ENCODE measurements around the gene KCMF1. TPM values are rescaled to one million over a fixed set of nuclear protein-coding genes. Genes with fewer than 3 reads are reported as not detected.

KCMF1 gene
- total and polyA plus RNA-seq, 2 of the 13 experiments (the other 11 are each of a cell fraction or from before 2014, with no cell fraction given): 62.1 to 116 TPM

DNA sequence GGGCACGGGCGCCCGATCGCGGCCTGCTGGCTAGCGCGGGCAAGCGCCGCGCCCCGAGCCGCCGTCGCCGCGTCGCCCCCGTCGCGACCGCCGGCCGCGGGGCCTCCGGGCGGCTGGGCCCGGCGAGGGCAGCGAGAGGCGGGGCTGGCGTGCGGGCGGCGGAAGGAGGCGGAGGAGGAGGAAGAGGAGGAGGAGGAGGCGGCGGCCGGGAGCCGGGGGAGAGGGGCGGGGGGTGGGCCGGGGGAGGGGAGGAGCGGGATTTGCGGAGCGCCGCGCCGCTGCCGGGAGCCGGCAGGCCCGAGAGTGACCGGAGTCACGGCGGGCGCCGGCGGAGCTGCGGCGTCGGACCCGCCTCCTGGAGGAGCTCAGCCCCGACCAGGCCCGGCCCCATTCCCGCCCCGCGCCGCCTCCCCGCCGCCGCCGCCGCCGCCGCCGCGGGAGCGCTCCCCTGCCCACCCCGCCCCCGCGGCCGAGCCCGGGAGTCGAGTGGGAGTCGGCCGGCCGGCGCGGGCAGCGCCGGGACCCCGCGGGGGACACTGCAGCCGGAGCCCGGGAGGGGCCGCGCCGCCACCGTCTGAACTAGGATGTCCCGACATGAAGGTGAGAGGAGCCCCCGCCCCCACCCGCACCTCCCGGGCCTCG is at the start of gene KCMF1 (continued):
- no peak for TF ChIP-seq ZNF331 (CRISPR knock-in tag; IDR thresholded peaks at IDR 0.05)
- peak; percentile 24; the same call in 1 of the 2 replicates for TF ChIP-seq GABPA (IDR thresholded peaks at IDR 0.05; ENCODE audit: low read depth, low read length)
- TF ChIP-seq GABPA (CRISPR knock-in tag; IDR thresholded peaks at IDR 0.05; ENCODE audit: low read depth): no peak; the same call in 1 of the 2 replicates
- peak; percentile 9 to 68; a peak in 3 of 4 replicates for TF ChIP-seq POLR2A (IDR thresholded peaks at IDR 0.05; ENCODE audit: insufficient read depth in 1 of 2, low read depth in 2 of 2, low read length in 2 of 2)
- peak; percentile 56 for TF ChIP-seq HNRNPLL (IDR thresholded peaks at IDR 0.05; ENCODE audit: low read depth, low read length, poor library complexity, severe bottlenecking)
- no peak for TF ChIP-seq AKAP8 (CRISPR knock-in tag; IDR thresholded peaks at IDR 0.05)
- TF ChIP-seq MEIS2 (CRISPR knock-in tag; IDR thresholded peaks at IDR 0.05): 0 out of 2 replicates have a peak, but pooled peaks have one; percentile 1
- no peak for TF ChIP-seq ZNF768 (CRISPR knock-in tag; IDR thresholded peaks at IDR 0.05)
- TF ChIP-seq THYN1 (CRISPR knock-in tag; IDR thresholded peaks at IDR 0.05; ENCODE audit: borderline replicate concordance, low read depth): no peak
- TF ChIP-seq, protein P1, sequence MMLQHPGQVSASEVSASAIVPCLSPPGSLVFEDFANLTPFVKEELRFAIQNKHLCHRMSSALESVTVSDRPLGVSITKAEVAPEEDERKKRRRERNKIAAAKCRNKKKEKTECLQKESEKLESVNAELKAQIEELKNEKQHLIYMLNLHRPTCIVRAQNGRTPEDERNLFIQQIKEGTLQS (CRISPR knock-in tag; IDR thresholded peaks at IDR 0.05): peak; percentile 22; the same call in 1 of the 2 replicates
- TF ChIP-seq ZNF230 (CRISPR knock-in tag; IDR thresholded peaks at IDR 0.05): no peak

- H3K4me3 ChIP-seq (replicated peaks in 1 of 3; ENCODE audit: insufficient read depth in 1 of 3, low read depth in 2 of 3, low read length in 3 of 3): no peak overlapping the region
- no peak overlapping the region for H3K27ac ChIP-seq (ENCODE audit: extremely low read length, insufficient read depth, low read length)
- no peak overlapping the region for H2AFZ ChIP-seq (ENCODE audit: low read length)
- no TSS peak for BruUV-seq (replicated peaks)
- CTCF ChIA-PET (ENCODE audit: low intra/inter-chr PET ratio, low total read pairs): no interaction called here
- FAIRE-seq: no peak
- no peak for DNase-seq (ENCODE audit: low spot score)
- no peak for TF ChIP-seq ZNF484 (CRISPR knock-in tag; IDR thresholded peaks at IDR 0.05; ENCODE audit: borderline replicate concordance, low read depth)
- peak; percentile 91 for TF ChIP-seq HNRNPK (IDR thresholded peaks at IDR 0.05; ENCODE audit: low read depth, low read length, poor library complexity, severe bottlenecking)
- no peak for TF ChIP-seq NCOA5 (CRISPR knock-in tag; IDR thresholded peaks at IDR 0.05)
- TF ChIP-seq PCBP1 (IDR thresholded peaks at IDR 0.05; ENCODE audit: borderline replicate concordance, low read depth, low read length): 0 out of 2 replicates have a peak, but pooled peaks have one; percentile 76
- no peaks in the 10 kb centered on the region for H3K79me2 ChIP-seq (ENCODE audit: insufficient read depth, low read length)
- H3K4me1 ChIP-seq (ENCODE audit: insufficient read depth, low read length): peaks cover 57% of the 10 kb centered on the region
- in situ Hi-C loops (cut with HindIII; ENCODE audit: extremely low pct_ligation_motif_present, low pct_unique_long_range_greater_than_20kb): no loop called here
- no peak overlapping the region for H3K4me2 ChIP-seq (ENCODE audit: low read depth, low read length)
- no peaks in the 10 kb centered on the region for H3K36me3 ChIP-seq (replicated peaks in 1 of 2; ENCODE audit: control insufficient read depth in 1 of 2, insufficient read depth in 2 of 2, low read length in 2 of 2)
- no peaks in the 10 kb centered on the region for H4K20me1 ChIP-seq (ENCODE audit: insufficient read depth, low read length)
- POLR2A ChIA-PET: interaction anchor here (3.0 kb wide), 1 partner anchor 17 kb away, joined by 14 read pairs; the partner anchor contains the start of gene TMSB10
- ATAC-seq: no peak
- H3K9me3 ChIP-seq (ENCODE audit: low read length): no peaks in the 10 kb centered on the region
- intact Hi-C loops (cut with micrococcal nuclease; ENCODE audit: unreplicated experiment): loop anchor here (10.0 kb wide), 1 partner anchor 382 kb away; no protein-coding TSS in a partner anchor
- no peak overlapping the region for H3K9ac ChIP-seq (ENCODE audit: insufficient read depth, low read depth, low read length)
- H3K27me3 ChIP-seq (ENCODE audit: control insufficient read depth in 1 of 2, insufficient read depth in 2 of 2, low read length in 2 of 2): no peaks in the 10 kb centered on the region
Measured at GRCh38 chr2:84923009-84923408, 48.0 kb upstream of the KCMF1 start.
